Raji (cell line): ENCODE measurements around the gene DIO1.
A peak's percentile ranks its signal among the peaks of the same experiment; 100 is the strongest.

Experiments
- POLR2A ChIP-seq: IDR thresholded peaks from 2 replicates; pipeline ENCODE4 v1.6.1; 2011; ENCODE audit warnings: low read depth, low read length, control low read depth; ENCODE audit not compliant: insufficient read depth

The DIO1 gene

GRCh38 chr1:53893999-53894636, at the start of gene DIO1:
Gene DIO1, plus strand, starts transcription at chr1:53894187. Its CDS starts 24 bp downstream, at chr1:53894211.
- no peak for TF ChIP-seq POLR2A

- no peak for TF ChIP-seq POLR2A
These were observed 46.0 kb upstream of the DIO1 start for GRCh38 chr1:53847980-53848379.

GRCh38 chr1:53850082-53850673, 43.8 kb upstream of the DIO1 start:
- TF ChIP-seq POLR2A: no peak

GRCh38 chr1:53851571-53852285, 42.3 kb upstream of the DIO1 start:
- TF ChIP-seq POLR2A: no peak

- TF ChIP-seq POLR2A: no peak
These were observed 33.0 kb upstream of the DIO1 start for GRCh38 chr1:53860967-53861411.

- no peak for TF ChIP-seq POLR2A
These were observed 31.5 kb upstream of the DIO1 start for GRCh38 chr1:53862507-53862906.

- no peak for TF ChIP-seq POLR2A
These were observed 25.4 kb upstream of the DIO1 start for GRCh38 chr1:53868565-53868964.

GRCh38 chr1:53869454-53870117, 24.4 kb upstream of the DIO1 start:
- TF ChIP-seq POLR2A: no peak

GRCh38 chr1:53871221-53871620, 22.8 kb upstream of the DIO1 start:
- TF ChIP-seq POLR2A: no peak

- TF ChIP-seq POLR2A: no peak
These were observed 22.1 kb upstream of the DIO1 start for GRCh38 chr1:53871773-53872484.

GRCh38 chr1:53878492-53879105, 15.4 kb upstream of the DIO1 start:
- no peak for TF ChIP-seq POLR2A

- no peak for TF ChIP-seq POLR2A
These were observed 5.3 kb upstream of the DIO1 start for GRCh38 chr1:53888681-53889080.

- peak; percentile 69 for TF ChIP-seq POLR2A
These were observed 4.4 kb upstream of the DIO1 start, which contains the start of gene YIPF1 for GRCh38 chr1:53889304-53890298. Gene YIPF1, minus strand, starts transcription at chr1:53889797. Its CDS starts 860 bp downstream, at chr1:53888937.
